ENCODE results near the gene ZNF302. TPM values are rescaled to one million over a fixed set of nuclear protein-coding genes. Genes with fewer than 3 reads are reported as not detected.

The ZNF302 gene
- total RNA-seq, 1 experiment from 2014 or later: 23.3 TPM

- H3K9me3 Mint-ChIP-seq: peaks cover 45 to 88% of the 10 kb centered on the region in 2 experiments
- H3T11ph ChIP-seq (ENCODE audit: low read length): no peak overlapping the region
- H3K9me3 ChIP-seq (ENCODE audit: control insufficient read depth, low read depth, low read length): no peaks in the 10 kb centered on the region
- H3K27me3 Mint-ChIP-seq (ENCODE audit: low read depth): peaks cover 31% of the 10 kb centered on the region
- no peak for DNase-seq
- no peaks in the 10 kb centered on the region for H3K23me2 ChIP-seq (ENCODE audit: insufficient read length, low read depth, low read length, poor library complexity, severe bottlenecking)
- no peak overlapping the region for H2AFZ ChIP-seq (ENCODE audit: low read length)
- H2BK5ac ChIP-seq (ENCODE audit: insufficient read length, low read length): no peak overlapping the region
- no peak overlapping the region for H3K9ac ChIP-seq (ENCODE audit: extremely low read depth, insufficient read length, low read length)
- H3K79me2 ChIP-seq (ENCODE audit: insufficient read depth, low read length): no peaks in the 10 kb centered on the region
- H3K36me3 Mint-ChIP-seq (ENCODE audit: insufficient read depth in 1 of 3, low read depth in 3 of 3): peaks cover 0 to 3% (median 2%) of the 10 kb centered on the region in 3 experiments; a peak in 2 of 7 replicates
- H3K4me1 ChIP-seq (ENCODE audit: insufficient read depth, low read length): no peaks in the 10 kb centered on the region
- H3K79me1 ChIP-seq (ENCODE audit: insufficient read depth, low read depth, low read length, poor library complexity, severe bottlenecking): no peaks in the 10 kb centered on the region
- no peak overlapping the region for H3K27ac ChIP-seq (ENCODE audit: insufficient read length, low read depth, low read length)
- no peak overlapping the region for H2BK20ac ChIP-seq (ENCODE audit: low read depth, low read length, poor library complexity, severe bottlenecking)
- H3K56ac ChIP-seq (ENCODE audit: insufficient read length, low read depth, low read length): no peak overlapping the region
- H2AK5ac ChIP-seq (ENCODE audit: insufficient read length, low read length): no peak overlapping the region
- H4K91ac ChIP-seq (ENCODE audit: insufficient read length, low read depth, low read length): no peak overlapping the region
- no peaks in the 10 kb centered on the region for H3K27me3 ChIP-seq (ENCODE audit: insufficient read depth, low read length)
- no peaks in the 10 kb centered on the region for H4K20me1 ChIP-seq (ENCODE audit: control insufficient read depth, insufficient read depth, insufficient read length)
- WGBS (ENCODE audit: extremely low coverage, insufficient read length, low lambda C conversion rate): no CpG with 5 or more reads among the region's 2 CpGs
- H3K4me3 Mint-ChIP-seq: no peak overlapping the region
- no peak overlapping the region for H4K8ac ChIP-seq (replicated peaks; ENCODE audit: insufficient read length, low read depth, low read length)
- H3K4me2 ChIP-seq (ENCODE audit: insufficient read depth, insufficient read length, low read length): no peak overlapping the region
- no peak overlapping the region for H2BK12ac ChIP-seq (ENCODE audit: insufficient read length, low read depth, low read length)
- no peak overlapping the region for H4K5ac ChIP-seq (ENCODE audit: insufficient read length, low read depth, low read length)
- no peak overlapping the region for H3K18ac ChIP-seq (ENCODE audit: insufficient read length, low read depth, low read length)
- no peak overlapping the region for H3K23ac ChIP-seq (ENCODE audit: insufficient read length, low read depth, low read length)
- H3K27ac Mint-ChIP-seq: no peak overlapping the region
- H2BK15ac ChIP-seq (ENCODE audit: low read depth, low read length): no peak overlapping the region
- H3K4me1 Mint-ChIP-seq: peaks cover 0 to 4% of the 10 kb centered on the region in 2 experiments; a peak in 2 of 4 replicates
- H3K14ac ChIP-seq (ENCODE audit: insufficient read depth, low read length): no peak overlapping the region
- TF ChIP-seq CTCF (conservative IDR thresholded peaks at IDR 0.05): no peak
- H2BK120ac ChIP-seq (ENCODE audit: low read depth, low read length, poor library complexity, severe bottlenecking): no peak overlapping the region
- no peak overlapping the region for H3K4ac ChIP-seq (ENCODE audit: low read depth, low read length)
Observed at GRCh38 chr19:34655651-34656050, 21.8 kb upstream of the ZNF302 start.

Measured in H9 (cell line).